Activated CD8-positive, alpha-beta memory T cell treated with anti-CD3 and anti-CD28 coated beads for 4 hours (primary cell): ENCODE data around the gene MRTFA.
"Not testable (repeated sequence)": the region's sequence is repeated elsewhere in the genome, so short reads cannot be mapped to it uniquely, and the experiment has no call there.

Source experiments
- DNase-seq, 2 donors: peaks; one replicate each; pipeline ENCODE4 v3.0.0-alpha.2; 2020; ENCODE audit warnings: low read depth in 2 of 2

MRTFA gene

GRCh38 chr22:40627612-40628011 lies 8.9 kb downstream of the MRTFA start:
- DNase-seq: no peak

- DNase-seq: no peak
Observed at GRCh38 chr22:40626851-40627250, 9.7 kb downstream of the MRTFA start.

DNA sequence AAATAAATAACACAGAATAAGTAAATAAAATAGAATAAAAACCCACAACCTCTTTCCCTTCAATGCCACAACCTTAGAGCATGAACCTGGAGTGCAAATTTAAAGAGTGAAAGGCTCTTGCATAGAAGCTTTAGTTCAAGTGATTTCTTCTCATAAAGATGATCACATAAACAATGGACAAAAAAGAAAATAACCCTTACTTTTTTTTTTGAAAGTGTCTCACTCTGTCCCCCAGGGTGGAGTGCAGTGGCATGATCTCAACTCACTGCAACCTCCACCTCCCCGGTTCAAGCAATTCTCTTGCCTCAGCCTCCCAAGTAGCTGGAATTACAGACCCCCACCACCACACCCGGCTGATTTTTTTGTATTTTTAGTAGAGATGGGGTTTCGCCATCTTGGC lies 10.7 kb downstream of the MRTFA start:
- DNase-seq: not testable (repeated sequence)

DNA sequence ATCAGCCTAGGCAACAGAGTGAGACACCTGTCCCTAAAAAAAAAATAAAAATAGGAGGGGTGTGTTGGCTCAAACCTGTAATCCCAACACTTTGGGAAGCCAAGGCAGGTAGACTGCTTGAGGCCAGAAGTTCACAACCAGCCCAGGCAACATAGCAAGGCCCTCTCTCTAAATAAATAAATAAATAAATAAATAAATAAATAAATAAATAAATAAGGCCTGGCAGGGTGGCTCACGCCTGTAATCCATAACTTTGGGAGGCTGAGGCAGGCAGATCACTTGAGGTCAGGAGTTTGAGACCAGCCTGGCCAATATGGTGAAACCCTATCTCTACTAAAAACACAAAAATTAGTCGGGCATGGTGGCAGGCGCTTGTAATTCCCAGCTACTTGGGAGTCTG lies 11.2 kb downstream of the MRTFA start:
- not testable (repeated sequence) for DNase-seq

- no peak for DNase-seq
Observed at GRCh38 chr22:40624770-40625169, 11.7 kb downstream of the MRTFA start.

- no peak for DNase-seq
Observed at GRCh38 chr22:40621309-40622151, 15.0 kb downstream of the MRTFA start.

DNA sequence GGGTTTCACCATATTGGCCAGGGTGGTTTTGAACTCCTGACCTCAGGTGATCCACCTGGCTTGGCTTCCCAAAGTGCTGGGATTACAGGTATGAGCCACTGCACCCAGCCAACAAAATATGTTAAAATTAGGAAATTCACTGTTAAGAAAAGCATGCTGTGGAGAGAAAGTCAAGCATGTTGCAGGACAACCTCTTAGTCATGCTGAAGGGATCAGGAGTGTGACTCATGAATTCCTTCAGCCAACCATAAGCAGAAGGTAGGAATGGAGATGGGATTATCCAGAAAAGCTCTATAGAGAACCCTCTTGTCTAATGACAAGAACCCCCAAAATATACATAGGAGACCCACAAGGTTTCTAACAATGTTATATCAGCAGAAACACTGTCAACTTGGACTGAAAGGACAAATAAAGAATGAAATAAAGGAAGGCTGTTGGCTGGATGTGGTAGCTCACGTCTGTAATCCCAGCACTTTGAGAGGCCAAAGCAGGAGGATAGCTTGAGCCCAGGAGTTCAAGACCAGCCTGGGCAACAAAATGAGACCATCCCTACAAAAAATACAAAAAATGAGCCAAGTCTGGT lies 16.0 kb downstream of the MRTFA start:
- DNase-seq: no peak

GRCh38 chr22:40618400-40618799 lies 18.1 kb downstream of the MRTFA start:
- DNase-seq: no peak

- DNase-seq: no peak
Observed at GRCh38 chr22:40616578-40616977, 19.9 kb downstream of the MRTFA start.

GRCh38 chr22:40613067-40613466 lies 23.5 kb downstream of the MRTFA start:
- no peak for DNase-seq

DNA sequence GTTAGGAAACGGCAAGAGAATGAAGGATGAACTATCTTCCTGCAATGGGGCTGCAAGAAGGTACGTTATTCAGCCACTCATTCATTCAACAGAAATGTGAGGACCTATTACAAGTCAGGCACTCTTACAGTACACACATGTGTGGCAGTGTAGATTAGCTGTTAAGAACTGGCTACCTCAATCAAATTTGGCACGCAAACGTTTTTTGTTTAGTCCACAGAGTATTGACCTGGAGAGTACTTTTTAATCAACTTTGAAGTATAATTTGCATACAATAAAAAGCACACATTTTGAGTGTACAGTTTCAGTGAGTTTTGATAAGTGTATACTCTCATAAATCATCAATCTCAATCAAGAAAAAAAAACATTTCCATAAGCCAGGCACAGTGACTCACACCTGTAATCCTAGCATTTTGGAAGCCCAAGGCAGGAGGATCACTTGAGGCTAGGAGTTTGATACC lies 24.2 kb downstream of the MRTFA start:
- no peak for DNase-seq

GRCh38 chr22:40611606-40612005 lies 24.9 kb downstream of the MRTFA start:
- no peak for DNase-seq

DNA sequence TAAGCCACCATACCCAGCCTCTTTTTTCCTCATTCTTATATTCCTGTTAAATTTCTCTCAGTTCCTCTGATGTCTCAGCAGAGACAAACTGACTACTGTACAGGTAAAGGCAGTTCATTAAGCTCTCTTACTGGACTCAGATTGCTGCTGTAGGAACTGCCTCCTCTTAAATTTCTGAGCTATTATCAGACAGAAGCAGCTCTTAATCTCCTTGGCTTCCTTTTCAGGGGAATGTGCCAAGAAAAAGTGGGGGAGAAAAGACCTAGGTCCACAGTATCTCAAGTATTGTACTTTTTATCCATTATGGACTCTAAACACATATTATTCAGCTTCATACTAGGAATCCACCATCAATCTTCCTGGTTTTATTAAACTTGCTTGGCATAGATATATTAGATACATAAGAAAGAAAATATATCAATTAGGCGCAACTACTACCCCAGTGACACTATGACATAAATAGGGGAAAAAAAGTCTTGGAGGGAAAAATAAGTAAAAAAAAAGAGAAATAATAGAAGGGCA lies 26.1 kb downstream of the MRTFA start:
- no peak for DNase-seq

DNA sequence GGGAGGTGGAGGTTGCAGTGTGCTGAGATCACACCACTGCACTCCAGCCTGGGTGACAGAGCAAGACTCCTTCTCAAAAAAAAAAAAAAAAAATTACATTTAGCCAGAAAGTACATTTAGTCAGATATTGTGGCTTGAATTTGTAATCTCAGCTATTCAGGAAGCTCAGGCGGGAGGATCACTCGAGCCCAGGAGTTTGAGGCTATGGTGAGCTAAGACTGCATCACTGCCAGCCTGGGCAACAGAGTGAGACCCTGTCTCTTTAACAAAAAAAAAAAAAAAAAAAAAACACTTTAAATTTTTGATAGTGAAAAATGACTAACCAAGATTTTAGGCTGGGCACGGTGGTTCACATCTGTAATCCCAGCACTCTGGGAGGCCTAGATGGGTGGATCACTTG lies 27.3 kb downstream of the MRTFA start:
- no peak for DNase-seq

- DNase-seq: no peak
Observed at GRCh38 chr22:40607506-40607905, 29.0 kb downstream of the MRTFA start.

DNA sequence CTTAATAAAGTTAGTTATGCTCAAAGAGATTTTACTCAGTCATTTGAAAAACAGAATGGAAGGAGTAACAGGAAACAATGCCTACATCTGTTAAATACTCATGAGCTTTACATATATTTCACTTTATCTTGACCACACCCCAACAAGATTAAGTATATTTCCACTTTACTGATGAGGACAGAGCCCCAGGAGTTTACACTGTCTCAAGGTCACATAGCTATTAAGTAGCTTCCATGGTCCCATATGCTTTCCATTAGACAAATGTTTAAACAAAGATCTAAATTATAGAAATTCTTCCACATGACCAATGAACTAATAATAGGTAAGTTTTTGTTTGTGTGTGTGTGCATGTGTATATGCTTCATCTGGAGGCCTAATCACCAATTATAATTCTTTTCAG lies 30.2 kb downstream of the MRTFA start:
- no peak for DNase-seq

DNA sequence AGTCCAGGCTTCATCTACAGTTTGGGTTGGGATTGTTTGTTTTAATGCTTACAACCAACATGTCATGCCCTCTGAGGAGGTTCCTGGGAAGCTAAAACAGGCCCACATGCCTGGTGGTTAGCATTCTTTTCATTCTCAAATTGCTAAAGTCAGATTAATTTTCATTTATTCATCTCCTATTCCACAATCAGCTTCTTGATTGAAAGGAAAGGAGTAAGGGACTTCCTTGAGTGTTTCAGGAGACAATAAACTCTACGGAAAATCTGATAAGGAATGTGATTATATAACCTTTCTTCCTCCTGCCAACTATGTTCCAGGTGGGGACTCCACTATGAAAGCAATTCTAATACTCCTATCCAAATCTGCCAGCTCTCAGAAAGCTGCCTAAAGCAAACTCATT lies 30.8 kb downstream of the MRTFA start:
- DNase-seq: no peak

GRCh38 chr22:40603088-40603605 lies 33.4 kb downstream of the MRTFA start:
- DNase-seq: no peak

DNA sequence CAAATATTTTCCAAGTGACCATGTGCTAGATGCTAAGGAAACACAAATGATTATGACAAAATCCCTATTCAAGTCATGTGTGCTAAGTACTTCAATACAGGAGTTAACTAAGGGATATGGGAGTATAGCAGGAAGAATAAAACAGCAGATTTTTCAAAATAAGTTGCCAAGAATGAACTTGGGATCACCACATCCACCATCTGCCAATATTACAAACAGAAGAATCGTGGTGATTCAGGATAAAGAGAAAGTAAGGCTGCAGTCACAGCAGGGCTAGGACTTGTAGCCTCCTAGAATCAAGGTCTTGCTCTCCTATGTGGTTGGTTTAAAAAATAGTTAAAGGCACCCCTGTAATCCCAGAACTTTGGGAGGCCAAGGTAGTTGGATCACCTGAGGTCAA lies 34.3 kb downstream of the MRTFA start:
- no peak for DNase-seq

- DNase-seq: no peak
Observed at GRCh38 chr22:40599731-40600130, 36.8 kb downstream of the MRTFA start.

DNA sequence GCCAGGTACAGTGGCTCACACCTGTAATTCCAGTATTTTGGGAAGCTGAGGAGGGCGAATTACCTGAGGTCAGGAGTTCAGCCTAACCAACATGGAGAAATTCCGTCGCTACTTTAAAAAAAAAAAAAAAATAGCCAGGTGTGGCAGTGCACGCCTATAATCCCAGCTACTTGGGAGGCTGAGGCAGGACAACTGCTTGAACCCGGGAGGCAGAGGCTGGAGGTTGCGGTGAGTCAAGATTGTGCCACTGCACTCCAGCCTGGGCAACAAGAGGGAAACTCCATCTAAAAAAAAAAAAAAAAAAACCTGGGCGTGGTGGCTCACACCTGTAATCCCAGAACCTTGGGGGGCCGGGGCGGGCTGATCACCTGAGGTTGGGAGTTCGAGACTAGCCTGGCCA lies 37.8 kb downstream of the MRTFA start:
- DNase-seq: not testable (repeated sequence)

DNA sequence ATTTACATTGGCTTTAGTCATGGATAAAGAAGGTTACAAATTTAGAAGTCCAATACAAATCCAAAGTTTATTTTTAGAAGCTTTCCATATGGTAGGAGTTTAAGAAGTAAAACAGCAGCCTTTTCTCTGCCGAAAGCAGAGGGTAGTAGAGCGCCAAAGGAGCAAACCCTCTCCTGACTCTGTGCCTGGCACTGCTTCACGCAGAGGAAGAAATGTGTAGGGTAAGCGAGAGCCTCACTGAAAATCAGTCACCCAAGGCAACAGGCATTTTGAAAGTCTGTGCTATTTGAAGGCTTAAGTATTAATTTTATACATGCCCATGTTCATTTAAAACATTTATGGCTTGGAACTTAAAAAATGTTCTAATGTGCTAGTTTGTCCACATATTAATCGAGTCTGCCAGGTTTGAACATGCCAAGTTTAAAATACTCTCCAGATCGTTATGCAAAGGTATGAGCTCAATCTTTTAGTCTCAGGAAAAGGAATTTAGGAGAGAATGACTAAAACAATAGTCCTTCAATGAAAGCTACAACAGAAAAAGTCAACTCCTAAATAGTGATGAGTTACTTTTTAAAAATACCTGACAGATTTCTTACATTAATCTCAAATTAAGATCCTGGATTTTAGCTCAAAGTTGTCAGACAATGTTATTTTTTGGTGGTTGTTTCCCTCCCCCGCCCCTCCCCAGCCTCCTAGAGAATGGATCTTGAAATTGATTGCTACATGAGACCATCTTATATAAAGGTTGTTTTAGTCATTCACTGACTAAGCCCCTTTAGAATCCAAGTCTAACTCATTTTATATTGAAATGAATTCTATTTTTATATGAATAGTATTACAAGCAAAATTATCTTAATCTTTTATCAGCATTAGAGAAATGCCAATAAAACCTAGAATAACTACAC lies 38.7 kb downstream of the MRTFA start:
- no peak for DNase-seq
